ENCODE data around the gene CLPTM1L.
"Not testable (repeated sequence)": the region's sequence is repeated elsewhere in the genome, so short reads cannot be mapped to it uniquely, and the experiment has no call there.

CLPTM1L gene

GRCh38 chr5:1330146-1330846, 14.6 kb downstream of the CLPTM1L start:
- in situ Hi-C loops (cut with MboI; ENCODE audit: low sequenced_read_pairs): no loop called here

GRCh38 chr5:1329111-1329579, 15.8 kb downstream of the CLPTM1L start:
- in situ Hi-C loops (cut with MboI; ENCODE audit: low sequenced_read_pairs): no loop called here

GRCh38 chr5:1328237-1329110, 16.4 kb downstream of the CLPTM1L start:
- in situ Hi-C loops (cut with MboI; ENCODE audit: low sequenced_read_pairs): not testable (repeated sequence)

- in situ Hi-C loops (cut with MboI; ENCODE audit: low sequenced_read_pairs): not testable (repeated sequence)
Observed at GRCh38 chr5:1326901-1327756, 17.8 kb downstream of the CLPTM1L start.

GRCh38 chr5:1326532-1326875, 18.4 kb downstream of the CLPTM1L start:
- in situ Hi-C loops (cut with MboI; ENCODE audit: low sequenced_read_pairs): not testable (repeated sequence)

- in situ Hi-C loops (cut with MboI; ENCODE audit: low sequenced_read_pairs): no loop called here
Observed at GRCh38 chr5:1325870-1326531, 18.9 kb downstream of the CLPTM1L start.

GRCh38 chr5:1325191-1325741, 19.6 kb downstream of the CLPTM1L start:
- in situ Hi-C loops (cut with MboI; ENCODE audit: low sequenced_read_pairs): no loop called here

GRCh38 chr5:1324719-1325190, 20.1 kb downstream of the CLPTM1L start:
- in situ Hi-C loops (cut with MboI; ENCODE audit: low sequenced_read_pairs): no loop called here

- in situ Hi-C loops (cut with MboI; ENCODE audit: low sequenced_read_pairs): no loop called here
Observed at GRCh38 chr5:1324301-1324700, 20.6 kb downstream of the CLPTM1L start.

- in situ Hi-C loops (cut with MboI; ENCODE audit: low sequenced_read_pairs): no loop called here
Observed at GRCh38 chr5:1323803-1324173, 21.1 kb downstream of the CLPTM1L start.

GRCh38 chr5:1322955-1323802, 21.7 kb downstream of the CLPTM1L start:
- in situ Hi-C loops (cut with MboI; ENCODE audit: low sequenced_read_pairs): no loop called here

GRCh38 chr5:1322036-1322900, 22.6 kb downstream of the CLPTM1L start:
- in situ Hi-C loops (cut with MboI; ENCODE audit: low sequenced_read_pairs): no loop called here

GRCh38 chr5:1321576-1321975, 23.3 kb downstream of the CLPTM1L start:
- in situ Hi-C loops (cut with MboI; ENCODE audit: low sequenced_read_pairs): no loop called here

- in situ Hi-C loops (cut with MboI; ENCODE audit: low sequenced_read_pairs): no loop called here
Observed at GRCh38 chr5:1320436-1321344, 24.2 kb downstream of the CLPTM1L start.

GRCh38 chr5:1319436-1320256, 25.3 kb downstream of the CLPTM1L start:
- in situ Hi-C loops (cut with MboI; ENCODE audit: low sequenced_read_pairs): no loop called here

GRCh38 chr5:1318659-1319251, 26.1 kb downstream of the CLPTM1L start:
- in situ Hi-C loops (cut with MboI; ENCODE audit: low sequenced_read_pairs): no loop called here

All from hTERT RPE-1 (cell line).